ENCODE measurements around the gene C6orf163.

- no peak for TF ChIP-seq POLR2A (IDR thresholded peaks at IDR 0.05; ENCODE audit: low read depth, low read length)
- no peak for TF ChIP-seq CTCF (IDR thresholded peaks at IDR 0.05 in 2 of 3, conservative IDR thresholded peaks at IDR 0.05 in 1 of 3; ENCODE audit: control insufficient read depth in 2 of 3, extremely low read depth in 1 of 3, insufficient read depth in 1 of 3, low read depth in 3 of 3, low read length in 3 of 3)
- no peak for TF ChIP-seq EZH2 (IDR thresholded peaks at IDR 0.05; ENCODE audit: borderline replicate concordance, control insufficient read depth, low read depth, low read length)
- TF ChIP-seq BRCA1 (IDR thresholded peaks at IDR 0.05; ENCODE audit: low read depth, low read length): no peak
- TF ChIP-seq TCF12 (IDR thresholded peaks at IDR 0.05; ENCODE audit: low read depth, low read length): no peak
- TF ChIP-seq ZNF207 (IDR thresholded peaks at IDR 0.05; ENCODE audit: borderline replicate concordance): no peak
- no peak for TF ChIP-seq BCLAF1 (IDR thresholded peaks at IDR 0.05)
- TF ChIP-seq ZNF274 (IDR thresholded peaks at IDR 0.05; ENCODE audit: insufficient read depth, insufficient read length): no peak
- no peak for TF ChIP-seq CHD2 (IDR thresholded peaks at IDR 0.05; ENCODE audit: borderline replicate concordance, low read depth, low read length)
- no peak for TF ChIP-seq SKIL (IDR thresholded peaks at IDR 0.05; ENCODE audit: low read depth, poor library complexity, severe bottlenecking)
Measured at GRCh38 chr6:87315071-87315470, 29.5 kb upstream of the C6orf163 start.
